MCF 10A (cell line): ENCODE data around the gene ARTN. TPM values are rescaled to one million over a fixed set of nuclear protein-coding genes. Genes with fewer than 3 reads are reported as not detected.
A peak's percentile ranks its signal among the peaks of the same experiment; 100 is the strongest.

Experiments
- BruUV-seq: library from RNA; stranded (reverse); fragments of 400-500 nt; replicated peaks from 2 replicates; lab custom pipeline; 2021; lab: Mats Ljungman, UMichigan
- CTCF ChIA-PET: fragments of 300-600 bp; sonication (Branson Sonifier 250); formaldehyde crosslinking; extraction: SDS; loops from one replicate; lab custom pipeline; 2021; ENCODE audit warnings: antibody characterized with exemption, inconsistent platforms; lab: Yijun Ruan, JAX
- POLR2A ChIA-PET: fragments of 300-600, 350-650 bp; sonication (Branson Sonifier 250); formaldehyde crosslinking; extraction: SDS; loops from one replicate; lab custom pipeline; 2020; ENCODE audit warnings: antibody characterized with exemption, inconsistent platforms; lab: Yijun Ruan, JAX
- DNase-seq: peaks from one replicate; pipeline ENCODE4 v3.0.0-alpha.2; 2018; ENCODE audit not compliant: unreplicated experiment
- H3K27ac Mint-ChIP-seq: one replicate; pipeline ENCODE4 v1.8.0; 2022; ENCODE audit warnings: mild to moderate bottlenecking, low read depth, mixed read lengths; ENCODE audit not compliant: unreplicated experiment
- H3K27me3 Mint-ChIP-seq: one replicate; pipeline ENCODE4 v1.8.0; 2022; ENCODE audit warnings: mixed read lengths; ENCODE audit not compliant: insufficient read depth, unreplicated experiment
- H3K36me3 Mint-ChIP-seq: one replicate; pipeline ENCODE4 v1.8.0; 2022; ENCODE audit warnings: mild to moderate bottlenecking, moderate library complexity, mixed read lengths; ENCODE audit not compliant: insufficient read depth, unreplicated experiment
- H3K4me1 Mint-ChIP-seq: one replicate; pipeline ENCODE4 v1.8.0; 2022; ENCODE audit warnings: mixed read lengths; ENCODE audit not compliant: insufficient read depth, unreplicated experiment
- H3K4me3 Mint-ChIP-seq: one replicate; pipeline ENCODE4 v1.8.0; 2022; ENCODE audit warnings: mild to moderate bottlenecking, moderate library complexity, mixed read lengths; ENCODE audit not compliant: unreplicated experiment
- H3K9me3 Mint-ChIP-seq: one replicate; pipeline ENCODE4 v1.8.0; 2022; ENCODE audit warnings: mixed read lengths; ENCODE audit not compliant: unreplicated experiment
- CTCF ChIP-seq: fragments of 200-600 bp; IDR thresholded peaks from one replicate; pipeline ENCODE4 v1.8.0; 2022; ENCODE audit warnings: antibody characterized with exemption, mild to moderate bottlenecking; ENCODE audit not compliant: unreplicated experiment
- intact Hi-C: fragments of 100-400 bp; cut with micrococcal nuclease; formaldehyde crosslinking; loops from 2 replicates; pipeline ENCODE4 v1.14.1; 2022
- total RNA-seq: library from RNA; stranded (reverse); gene quantifications from 2 replicates; pipeline ENCODE4 v1.2.3, GENCODE V29; 2022

Gene ARTN
- total RNA-seq, 1 experiment from 2014 or later = 1.9 TPM

DNA sequence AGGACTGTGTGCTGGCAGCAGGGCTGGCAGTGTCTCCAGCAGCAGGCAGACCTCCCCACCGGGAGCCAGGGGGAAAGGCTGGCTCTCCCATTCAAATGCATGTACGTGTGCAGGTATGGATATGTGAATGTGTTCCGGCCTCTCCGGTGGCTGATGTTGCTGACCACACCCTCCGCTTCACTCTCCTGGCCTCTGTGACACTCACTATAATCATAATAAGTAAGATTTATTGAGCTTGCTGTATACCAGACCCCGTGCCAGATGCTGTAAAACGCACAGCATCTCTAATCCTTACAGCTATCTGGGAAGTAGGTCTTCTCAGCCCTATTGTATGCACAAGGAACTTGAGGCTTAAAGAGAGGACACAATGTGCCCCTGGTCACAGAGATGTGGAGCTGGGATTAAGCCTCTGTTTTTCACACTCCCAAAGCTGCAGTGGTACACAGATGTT is 20.5 kb upstream of the ARTN start:
- POLR2A ChIA-PET = interaction anchor here (0.6 to 2.1 kb wide), 8 partner anchors 13 to 1380 kb away, joined by 3 to 13 read pairs (median 4); partner anchors contain the start of genes ATP6V0B and KDM4A
- CTCF ChIA-PET = interaction anchor here (0.6 to 5.1 kb wide), 6 partner anchors 8 to 149 kb away, joined by 3 to 39 read pairs (median 4); partner anchors contain the start of gene ARTN
- H3K9me3 Mint-ChIP-seq = no peaks in the 10 kb centered on the region
- TF ChIP-seq CTCF = no peak
- DNase-seq = no peak
- H3K27me3 Mint-ChIP-seq = no peaks in the 10 kb centered on the region
- BruUV-seq = no TSS peak
- no peak overlapping the region for H3K4me3 Mint-ChIP-seq
- no peaks in the 10 kb centered on the region for H3K36me3 Mint-ChIP-seq
- peak overlapping the region; percentile 68 for H3K27ac Mint-ChIP-seq
- intact Hi-C loops = no loop called here
- peaks cover 24% of the 10 kb centered on the region for H3K4me1 Mint-ChIP-seq

- Mint-ChIP-seq H3K27me3 (no peaks in the 10 kb centered on the region), H3K27ac (peak overlapping the region; percentile 68), H3K9me3 (no peaks in the 10 kb centered on the region), H3K4me3 (no peak overlapping the region), H3K4me1 (peaks cover 24% of the 10 kb centered on the region), H3K36me3 (no peaks in the 10 kb centered on the region)
- TF ChIP-seq CTCF = no peak
- ChIA-PET POLR2A (interaction anchor here (0.6 to 2.1 kb wide), 7 partner anchors 14 to 1380 kb away, joined by 3 to 13 read pairs (median 3); partner anchors contain the start of genes ATP6V0B and KDM4A), CTCF (interaction anchor here (0.6 to 5.1 kb wide), 6 partner anchors 8 to 149 kb away, joined by 3 to 39 read pairs (median 4); partner anchors contain the start of gene ARTN)
- intact Hi-C loops = no loop called here
- no peak for DNase-seq
- BruUV-seq = no TSS peak
These were observed 19.8 kb upstream of the ARTN start for GRCh38 chr1:43913666-43914360.

DNA sequence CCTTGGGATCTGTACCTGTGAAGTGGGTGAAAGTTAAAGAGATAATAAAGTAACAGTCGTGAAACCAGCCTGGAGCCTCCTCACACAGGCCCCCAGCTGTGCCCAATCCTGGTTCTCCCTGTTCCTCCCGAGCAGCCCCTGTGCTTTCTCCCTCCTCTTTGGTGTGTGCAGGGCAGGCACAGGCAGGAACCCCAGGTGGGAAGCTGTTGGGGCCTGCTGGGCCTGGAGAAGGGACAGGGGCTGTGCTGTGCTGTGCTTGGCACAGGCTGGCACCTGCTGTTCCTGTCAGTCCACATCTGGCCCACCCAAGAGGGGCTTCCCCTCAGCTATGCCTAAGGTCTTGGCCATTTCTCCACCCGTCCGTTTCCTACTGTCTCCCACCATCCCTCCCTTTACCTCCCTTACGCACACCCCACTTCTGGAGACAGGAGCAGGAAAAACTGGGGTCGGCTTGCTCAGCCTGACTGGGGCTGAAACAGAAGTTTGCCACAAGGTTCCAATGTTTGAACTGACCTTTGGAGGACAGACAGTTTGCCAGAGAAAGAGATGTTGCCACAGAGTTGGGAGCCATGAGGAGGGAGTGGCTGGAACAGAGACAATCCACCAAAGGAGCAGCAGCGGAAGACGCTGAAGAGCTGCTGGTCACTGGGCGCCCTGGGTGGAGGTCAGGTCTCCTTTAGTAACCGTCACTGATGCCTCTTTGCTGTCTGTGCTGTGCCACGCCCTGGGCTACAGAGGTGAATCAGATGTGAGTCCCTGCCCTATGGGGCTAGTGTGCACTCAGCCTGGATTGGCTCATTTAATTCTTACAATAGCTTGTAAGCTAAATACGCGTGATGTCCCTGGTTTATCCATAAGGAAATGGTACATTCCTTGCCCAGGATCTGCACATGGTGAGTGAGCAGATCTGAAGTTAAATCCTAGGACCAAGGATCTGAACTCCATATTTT is 18.8 kb upstream of the ARTN start:
- CTCF ChIA-PET = interaction anchor here (1.8 to 5.1 kb wide), 3 partner anchors 16 to 150 kb away, joined by 6 to 39 read pairs (median 34); partner anchors contain the start of gene ARTN
- no peaks in the 10 kb centered on the region for H3K36me3 Mint-ChIP-seq

More for the DNA sequence above, 18.8 kb upstream of the ARTN start:
- peak; percentile 48 for DNase-seq
- no peak for TF ChIP-seq CTCF
- Mint-ChIP-seq H3K4me3 (no peak overlapping the region), H3K4me1 (peaks cover 24% of the 10 kb centered on the region), H3K27ac (no peak overlapping the region), H3K27me3 (no peaks in the 10 kb centered on the region), H3K9me3 (no peaks in the 10 kb centered on the region)
- no TSS peak for BruUV-seq
- POLR2A ChIA-PET = interaction anchor here (0.5 to 1.2 kb wide), 8 partner anchors 13 to 556 kb away, joined by 3 to 5 read pairs (median 3); partner anchors contain the start of gene CDC20
- intact Hi-C loops = no loop called here
